ENCODE results near the gene UPK1A. TPM values are rescaled to one million over a fixed set of nuclear protein-coding genes. Genes with fewer than 3 reads are reported as not detected.
A peak's percentile ranks its signal among the peaks of the same experiment; 100 is the strongest.

UPK1A gene
- total RNA-seq, 1 experiment from 2014 or later: 1.6 TPM

- ATAC-seq (no peak), DNase-seq (ENCODE audit: low spot score) (no peak)
- H3K27me3 Mint-ChIP-seq (ENCODE audit: low read depth): peaks cover 17% of the 10 kb centered on the region
- ChIA-PET CTCF (interaction anchor here (0.5 to 1.4 kb wide), 3 partner anchors 50 to 575 kb away, joined by 3 to 5 read pairs (median 3); no protein-coding TSS in a partner anchor), POLR2A (interaction anchor here (3.3 kb wide), 1 partner anchor 85 kb away, joined by 14 read pairs; no protein-coding TSS in a partner anchor)
- peaks cover 34% of the 10 kb centered on the region for H3K4me1 Mint-ChIP-seq
- H3K9me3 Mint-ChIP-seq: no peaks in the 10 kb centered on the region
- peaks cover 5% of the 10 kb centered on the region for H3K36me3 Mint-ChIP-seq
- H3K4me3 Mint-ChIP-seq: peak overlapping the region; percentile 84
- TF ChIP-seq, protein P1, sequence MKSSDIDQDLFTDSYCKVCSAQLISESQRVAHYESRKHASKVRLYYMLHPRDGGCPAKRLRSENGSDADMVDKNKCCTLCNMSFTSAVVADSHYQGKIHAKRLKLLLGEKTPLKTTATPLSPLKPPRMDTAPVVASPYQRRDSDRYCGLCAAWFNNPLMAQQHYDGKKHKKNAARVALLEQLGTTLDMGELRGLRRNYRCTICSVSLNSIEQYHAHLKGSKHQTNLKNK (CRISPR knock-in tag; IDR thresholded peaks at IDR 0.05): no peak
- TF ChIP-seq MXD4 (CRISPR knock-in tag; IDR thresholded peaks at IDR 0.05; ENCODE audit: borderline replicate concordance): no peak
- no peak for TF ChIP-seq CBFB (CRISPR knock-in tag; IDR thresholded peaks at IDR 0.05; ENCODE audit: low read depth)
- no peak for TF ChIP-seq TEAD1 (CRISPR knock-in tag; IDR thresholded peaks at IDR 0.05)
- no peak for TF ChIP-seq ELF4 (CRISPR knock-in tag; IDR thresholded peaks at IDR 0.05; ENCODE audit: low read depth)
- H3K27ac Mint-ChIP-seq: no peak overlapping the region
These were observed 24.0 kb upstream of the UPK1A start for GRCh38 chr19:35642312-35642711.

DNA sequence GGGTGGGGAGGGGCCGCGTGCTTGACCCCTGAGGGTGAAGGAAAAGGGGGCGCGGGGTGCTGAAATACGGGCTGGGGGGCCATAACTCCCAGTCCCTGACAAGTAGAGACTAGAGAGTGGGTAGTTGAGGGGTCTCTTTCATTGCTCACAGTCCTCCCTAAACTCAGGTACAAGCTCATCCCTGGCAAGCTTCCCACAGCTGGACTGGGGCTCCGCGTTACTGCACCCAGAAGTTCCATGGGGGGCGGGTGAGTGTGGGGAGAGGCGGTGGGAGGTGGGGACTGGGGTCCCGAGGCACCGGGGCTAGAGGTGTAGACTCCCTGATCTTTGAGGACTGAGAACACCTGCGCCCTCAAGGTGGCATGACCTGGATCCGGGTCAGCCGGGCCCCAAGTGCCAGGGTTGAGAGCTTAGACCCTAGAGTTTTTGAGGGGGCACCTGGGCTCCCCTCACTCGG is 23.5 kb upstream of the UPK1A start:
- Mint-ChIP-seq H3K36me3 (peaks cover 3% of the 10 kb centered on the region; the same call in 1 of the 2 replicates), H3K9me3 (no peaks in the 10 kb centered on the region), H3K4me3 (peak overlapping the region; percentile 84), H3K27ac (no peak overlapping the region), H3K27me3 (ENCODE audit: low read depth) (peaks cover 17% of the 10 kb centered on the region), H3K4me1 (peaks cover 34% of the 10 kb centered on the region)
- TF ChIP-seq IRF2 (CRISPR knock-in tag; IDR thresholded peaks at IDR 0.05; ENCODE audit: borderline replicate concordance, low read depth): no peak
- TF ChIP-seq ZNF263 (CRISPR knock-in tag; IDR thresholded peaks at IDR 0.05; ENCODE audit: low read depth): 0 out of 2 replicates have a peak, but pooled peaks have one; percentile 43
- TF ChIP-seq ZNF317 (CRISPR knock-in tag; IDR thresholded peaks at IDR 0.05; ENCODE audit: borderline replicate concordance, low read depth): no peak
- no peak for TF ChIP-seq JAZF1 (CRISPR knock-in tag; IDR thresholded peaks at IDR 0.05)
- ATAC-seq: no peak
- POLR2A ChIA-PET: interaction anchor here (0.6 to 3.3 kb wide), 3 partner anchors 19 to 194 kb away, joined by 3 to 14 read pairs (median 6); no protein-coding TSS in a partner anchor
- CTCF ChIA-PET: interaction anchor here (0.6 to 2.8 kb wide), 5 partner anchors 50 to 148 kb away, joined by 3 to 19 read pairs (median 5); no protein-coding TSS in a partner anchor
- no peak for DNase-seq (ENCODE audit: low spot score)

DNA sequence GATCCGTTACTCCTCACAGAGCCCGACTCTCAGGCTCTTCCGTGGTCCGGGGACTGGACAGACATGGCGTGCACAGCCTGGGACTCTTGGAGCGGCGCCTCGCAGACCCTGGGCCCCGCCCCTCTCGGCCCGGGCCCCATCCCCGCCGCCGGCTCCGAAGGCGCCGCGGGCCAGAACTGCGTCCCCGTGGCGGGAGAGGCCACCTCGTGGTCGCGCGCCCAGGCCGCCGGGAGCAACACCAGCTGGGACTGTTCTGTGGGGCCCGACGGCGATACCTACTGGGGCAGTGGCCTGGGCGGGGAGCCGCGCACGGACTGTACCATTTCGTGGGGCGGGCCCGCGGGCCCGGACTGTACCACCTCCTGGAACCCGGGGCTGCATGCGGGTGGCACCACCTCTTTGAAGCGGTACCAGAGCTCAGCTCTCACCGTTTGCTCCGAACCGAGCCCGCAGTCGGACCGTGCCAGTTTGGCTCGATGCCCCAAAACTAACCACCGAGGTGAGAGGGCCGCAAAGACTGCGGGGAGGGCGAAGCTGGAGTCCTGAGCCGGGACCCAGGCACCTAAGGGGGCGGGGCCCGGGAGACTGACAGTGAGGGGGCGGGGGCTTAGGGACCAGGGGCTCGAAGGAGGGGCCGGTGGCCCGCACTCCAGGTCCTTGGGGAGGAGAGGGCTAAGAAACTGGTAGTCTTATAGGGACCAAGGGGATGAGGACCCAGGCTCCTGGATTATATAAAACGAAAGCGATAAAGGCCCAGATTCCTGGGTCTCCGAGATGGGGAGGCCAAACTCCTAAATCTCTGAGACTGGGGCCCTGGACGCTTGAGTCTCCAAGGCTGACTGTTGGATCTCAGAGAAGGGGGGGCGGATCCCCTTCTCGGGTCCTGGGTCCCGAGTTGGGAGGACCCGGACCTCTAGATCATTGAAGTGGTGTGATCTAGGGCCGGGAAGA is 22.8 kb upstream of the UPK1A start:
- peaks cover 34% of the 10 kb centered on the region for H3K4me1 Mint-ChIP-seq
- 0 out of 2 replicates have a peak, but pooled peaks have one; percentile 51 for TF ChIP-seq NFE2L1 (CRISPR knock-in tag; IDR thresholded peaks at IDR 0.05)
- TF ChIP-seq E2F4 (CRISPR knock-in tag; IDR thresholded peaks at IDR 0.05; ENCODE audit: borderline replicate concordance, low read depth): peak; percentile 29; the same call in 1 of the 2 replicates
- TF ChIP-seq, protein P2, sequence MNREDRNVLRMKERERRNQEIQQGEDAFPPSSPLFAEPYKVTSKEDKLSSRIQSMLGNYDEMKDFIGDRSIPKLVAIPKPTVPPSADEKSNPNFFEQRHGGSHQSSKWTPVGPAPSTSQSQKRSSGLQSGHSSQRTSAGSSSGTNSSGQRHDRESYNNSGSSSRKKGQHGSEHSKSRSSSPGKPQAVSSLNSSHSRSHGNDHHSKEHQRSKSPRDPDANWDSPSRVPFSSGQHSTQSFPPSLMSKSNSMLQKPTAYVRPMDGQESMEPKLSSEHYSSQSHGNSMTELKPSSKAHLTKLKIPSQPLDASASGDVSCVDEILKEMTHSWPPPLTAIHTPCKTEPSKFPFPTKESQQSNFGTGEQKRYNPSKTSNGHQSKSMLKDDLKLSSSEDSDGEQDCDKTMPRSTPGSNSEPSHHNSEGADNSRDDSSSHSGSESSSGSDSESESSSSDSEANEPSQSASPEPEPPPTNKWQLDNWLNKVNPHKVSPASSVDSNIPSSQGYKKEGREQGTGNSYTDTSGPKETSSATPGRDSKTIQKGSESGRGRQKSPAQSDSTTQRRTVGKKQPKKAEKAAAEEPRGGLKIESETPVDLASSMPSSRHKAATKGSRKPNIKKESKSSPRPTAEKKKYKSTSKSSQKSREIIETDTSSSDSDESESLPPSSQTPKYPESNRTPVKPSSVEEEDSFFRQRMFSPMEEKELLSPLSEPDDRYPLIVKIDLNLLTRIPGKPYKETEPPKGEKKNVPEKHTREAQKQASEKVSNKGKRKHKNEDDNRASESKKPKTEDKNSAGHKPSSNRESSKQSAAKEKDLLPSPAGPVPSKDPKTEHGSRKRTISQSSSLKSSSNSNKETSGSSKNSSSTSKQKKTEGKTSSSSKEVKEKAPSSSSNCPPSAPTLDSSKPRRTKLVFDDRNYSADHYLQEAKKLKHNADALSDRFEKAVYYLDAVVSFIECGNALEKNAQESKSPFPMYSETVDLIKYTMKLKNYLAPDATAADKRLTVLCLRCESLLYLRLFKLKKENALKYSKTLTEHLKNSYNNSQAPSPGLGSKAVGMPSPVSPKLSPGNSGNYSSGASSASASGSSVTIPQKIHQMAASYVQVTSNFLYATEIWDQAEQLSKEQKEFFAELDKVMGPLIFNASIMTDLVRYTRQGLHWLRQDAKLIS (CRISPR knock-in tag; IDR thresholded peaks at IDR 0.05; ENCODE audit: borderline replicate concordance): no peak
- no peak for TF ChIP-seq ZNF317 (CRISPR knock-in tag; IDR thresholded peaks at IDR 0.05; ENCODE audit: borderline replicate concordance, low read depth)
- peak; percentile 59; the same call in 1 of the 2 replicates for TF ChIP-seq GABPB1 (CRISPR knock-in tag; IDR thresholded peaks at IDR 0.05)
- no peak for TF ChIP-seq SMAD3 (CRISPR knock-in tag; IDR thresholded peaks at IDR 0.05; ENCODE audit: borderline replicate concordance)
- no peak for TF ChIP-seq ZNF281 (CRISPR knock-in tag; IDR thresholded peaks at IDR 0.05)
- no peak for TF ChIP-seq PRRX2 (CRISPR knock-in tag; IDR thresholded peaks at IDR 0.05)
- no peak for TF ChIP-seq NR2C2 (CRISPR knock-in tag; IDR thresholded peaks at IDR 0.05)

More for the DNA sequence above, 22.8 kb upstream of the UPK1A start:
- CTCF ChIA-PET: interaction anchor here (0.6 to 3.1 kb wide), 12 partner anchors 25 to 577 kb away, joined by 3 to 19 read pairs (median 5); no protein-coding TSS in a partner anchor
- Mint-ChIP-seq H3K4me3 (peak overlapping the region; percentile 84), H3K36me3 (no peaks in the 10 kb centered on the region), H3K27ac (peak overlapping the region; percentile 93), H3K9me3 (no peaks in the 10 kb centered on the region), H3K27me3 (ENCODE audit: low read depth) (peaks cover 17% of the 10 kb centered on the region)
- POLR2A ChIA-PET: interaction anchor here (0.5 to 3.3 kb wide), 9 partner anchors 19 to 195 kb away, joined by 3 to 14 read pairs (median 4); partner anchors contain the start of genes PSENEN and U2AF1L4
- peak; percentile 90 for DNase-seq (ENCODE audit: low spot score)
- ATAC-seq: peak; percentile 29
